ENCODE measurements around the gene STAC2.
"Not testable (repeated sequence)": the region's sequence is repeated elsewhere in the genome, so short reads cannot be mapped to it uniquely, and the experiment has no call there.

Gene STAC2

GRCh38 chr17:39225308-39225958, at the start of gene STAC2:
Gene STAC2, minus strand, starts transcription at chr17:39225945. Its CDS starts 443 bp downstream, at chr17:39225502.
- DNase-seq (ENCODE audit: low read depth in 2 of 3, low spot score in 1 of 3) = no peak

GRCh38 chr17:39271546-39271945, 45.8 kb upstream of the STAC2 start:
- DNase-seq (ENCODE audit: low read depth in 2 of 3, low spot score in 1 of 3) = no peak

- DNase-seq (ENCODE audit: low read depth in 2 of 3, low spot score in 1 of 3) = no peak
These were observed 45.2 kb upstream of the STAC2 start for GRCh38 chr17:39270923-39271322.

GRCh38 chr17:39264119-39264518, 38.4 kb upstream of the STAC2 start:
- DNase-seq (ENCODE audit: low read depth in 2 of 3, low spot score in 1 of 3) = no peak

GRCh38 chr17:39261286-39261685, 35.5 kb upstream of the STAC2 start:
- peak in 2 of 3 donors; percentile 19 to 30 for DNase-seq (ENCODE audit: low read depth in 2 of 3, low spot score in 1 of 3)

- no peak for DNase-seq (ENCODE audit: low read depth in 2 of 3, low spot score in 1 of 3)
These were observed 27.2 kb upstream of the STAC2 start for GRCh38 chr17:39252788-39253460.

GRCh38 chr17:39251997-39252396, 26.3 kb upstream of the STAC2 start:
- DNase-seq (ENCODE audit: low read depth in 2 of 3, low spot score in 1 of 3) = no peak

- DNase-seq (ENCODE audit: low read depth in 2 of 3, low spot score in 1 of 3) = not testable (repeated sequence)
These were observed 24.3 kb upstream of the STAC2 start for GRCh38 chr17:39250076-39250475.

- DNase-seq (ENCODE audit: low read depth in 2 of 3, low spot score in 1 of 3) = no peak
These were observed 20.5 kb upstream of the STAC2 start for GRCh38 chr17:39246274-39246673.

GRCh38 chr17:39244600-39245570, 19.1 kb upstream of the STAC2 start:
- DNase-seq (ENCODE audit: low read depth in 2 of 3, low spot score in 1 of 3) = peak; percentile 76 to 94 (median 80)

GRCh38 chr17:39244016-39244599, 18.4 kb upstream of the STAC2 start:
- DNase-seq (ENCODE audit: low read depth in 2 of 3, low spot score in 1 of 3) = no peak

- no peak for DNase-seq (ENCODE audit: low read depth in 2 of 3, low spot score in 1 of 3)
These were observed 17.4 kb upstream of the STAC2 start for GRCh38 chr17:39243155-39243554.

GRCh38 chr17:39240631-39241030, 14.9 kb upstream of the STAC2 start:
- no peak for DNase-seq (ENCODE audit: low read depth in 2 of 3, low spot score in 1 of 3)

GRCh38 chr17:39239640-39240314, 14.0 kb upstream of the STAC2 start:
- DNase-seq (ENCODE audit: low read depth in 2 of 3, low spot score in 1 of 3) = peak; percentile 61 to 70 (median 64)

GRCh38 chr17:39238311-39238972, 12.7 kb upstream of the STAC2 start:
- DNase-seq (ENCODE audit: low read depth in 2 of 3, low spot score in 1 of 3) = peak; percentile 38 to 44 (median 41)

GRCh38 chr17:39237586-39237985, 11.8 kb upstream of the STAC2 start:
- no peak for DNase-seq (ENCODE audit: low read depth in 2 of 3, low spot score in 1 of 3)

- no peak for DNase-seq (ENCODE audit: low read depth in 2 of 3, low spot score in 1 of 3)
These were observed 11.3 kb upstream of the STAC2 start for GRCh38 chr17:39236981-39237441.

- no peak for DNase-seq (ENCODE audit: low read depth in 2 of 3, low spot score in 1 of 3)
These were observed 10.7 kb upstream of the STAC2 start for GRCh38 chr17:39236450-39236927.

GRCh38 chr17:39235555-39236449, 10.1 kb upstream of the STAC2 start:
- DNase-seq (ENCODE audit: low read depth in 2 of 3, low spot score in 1 of 3) = peak; percentile 34 to 47 (median 37)

Measured in stimulated activated CD4-positive, alpha-beta T cell treated with anti-CD3 and anti-CD28 coated beads, Interleukin-12 subunit alpha, Interleukin-12 subunit beta, amount 100 ng/mL, for 48 hours (primary cell).